Lower leg skin (tissue), 4 donors: ENCODE data around the gene PIP4K2A. TPM values are rescaled to one million over a fixed set of nuclear protein-coding genes. Genes with fewer than 3 reads are reported as not detected.
"Not testable (repeated sequence)": the region's sequence is repeated elsewhere in the genome, so short reads cannot be mapped to it uniquely, and the experiment has no call there.

ENCODE experiments used
- DNase-seq, 2 donors: peaks; one replicate each; pipeline ENCODE4 v3.0.0-alpha.2; 2019; ENCODE audit warnings: low spot score in 2 of 2
- H3K4me3 ChIP-seq: fragments of 200-600 bp; sonication (generic); 2 replicates; pipeline ENCODE4 v1.5.1; 2017; ENCODE audit warnings: mild to moderate bottlenecking, low read depth; ENCODE audit not compliant: poor library complexity, severe bottlenecking
- POLR2A ChIP-seq, 2 donors: fragments of 450-650 bp; IDR thresholded peaks; one replicate each; pipeline ENCODE4 v1.6.1; 2016 to 2017; ENCODE audit warnings: antibody characterized with exemption in 2 of 2, mild to moderate bottlenecking in 1 of 2, moderate library complexity in 1 of 2
- WGBS, 2 donors: methylation state at CpG; one replicate each; pipeline ENCODE4 v1.1.5; 2018; 5-methylcytosine and 5-hydroxymethylcytosine counted together
- intact Hi-C: fragments of 100-400 bp; cut with DNase I; formaldehyde crosslinking; loops from one replicate; pipeline ENCODE4 v1.15.0; 2023; ENCODE audit warnings: low total_unique reads
- total RNA-seq, 4 donors: library from RNA; depleted of rRNA; stranded (reverse); fragments of >200 nt; gene quantifications; one replicate each; pipeline ENCODE4 v1.1.0, GENCODE V29; 2016
- TF ChIP-seq, protein P1 (sequence below), 3 donors: fragments of 450-650 bp; IDR thresholded peaks; one replicate each; pipeline ENCODE4 v1.5.1; 2016; ENCODE audit warnings: antibody characterized with exemption in 3 of 3, mild to moderate bottlenecking in 3 of 3, moderate library complexity in 2 of 3

PIP4K2A gene
- total RNA-seq, 4 donors from 2014 or later: 2.3 to 12.4 (median 6.6) TPM

DNA sequence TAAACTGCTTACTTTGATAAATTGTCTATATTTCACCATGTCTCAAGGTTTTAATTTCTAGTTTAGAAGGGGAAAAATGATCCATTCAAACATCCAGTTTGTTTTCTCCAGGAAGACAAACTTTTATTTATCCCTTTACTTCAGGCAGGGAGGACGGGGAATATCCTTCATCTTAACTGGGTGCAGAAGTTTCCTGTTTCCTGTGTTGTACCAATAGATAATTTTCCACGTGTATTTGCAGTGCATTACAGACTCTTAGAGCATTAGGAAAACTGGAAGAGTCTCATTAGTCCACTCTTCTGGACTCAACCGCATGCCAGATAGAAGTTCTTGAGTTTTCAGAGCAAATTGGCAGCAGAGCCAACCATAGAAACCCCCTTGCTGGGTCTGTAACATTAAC, 39.4 kb upstream of the PIP4K2A start:
- WGBS, 2 donors: 50 to 52% methylated on average over 3 of the region's 3 CpGs
- intact Hi-C loops: no loop called here
- TF ChIP-seq, protein P1, sequence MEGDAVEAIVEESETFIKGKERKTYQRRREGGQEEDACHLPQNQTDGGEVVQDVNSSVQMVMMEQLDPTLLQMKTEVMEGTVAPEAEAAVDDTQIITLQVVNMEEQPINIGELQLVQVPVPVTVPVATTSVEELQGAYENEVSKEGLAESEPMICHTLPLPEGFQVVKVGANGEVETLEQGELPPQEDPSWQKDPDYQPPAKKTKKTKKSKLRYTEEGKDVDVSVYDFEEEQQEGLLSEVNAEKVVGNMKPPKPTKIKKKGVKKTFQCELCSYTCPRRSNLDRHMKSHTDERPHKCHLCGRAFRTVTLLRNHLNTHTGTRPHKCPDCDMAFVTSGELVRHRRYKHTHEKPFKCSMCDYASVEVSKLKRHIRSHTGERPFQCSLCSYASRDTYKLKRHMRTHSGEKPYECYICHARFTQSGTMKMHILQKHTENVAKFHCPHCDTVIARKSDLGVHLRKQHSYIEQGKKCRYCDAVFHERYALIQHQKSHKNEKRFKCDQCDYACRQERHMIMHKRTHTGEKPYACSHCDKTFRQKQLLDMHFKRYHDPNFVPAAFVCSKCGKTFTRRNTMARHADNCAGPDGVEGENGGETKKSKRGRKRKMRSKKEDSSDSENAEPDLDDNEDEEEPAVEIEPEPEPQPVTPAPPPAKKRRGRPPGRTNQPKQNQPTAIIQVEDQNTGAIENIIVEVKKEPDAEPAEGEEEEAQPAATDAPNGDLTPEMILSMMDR (IDR thresholded peaks at IDR 0.05): no peak
- TF ChIP-seq POLR2A (IDR thresholded peaks at IDR 0.05): no peak
- H3K4me3 ChIP-seq: no peak overlapping the region
- DNase-seq: no peak

DNA sequence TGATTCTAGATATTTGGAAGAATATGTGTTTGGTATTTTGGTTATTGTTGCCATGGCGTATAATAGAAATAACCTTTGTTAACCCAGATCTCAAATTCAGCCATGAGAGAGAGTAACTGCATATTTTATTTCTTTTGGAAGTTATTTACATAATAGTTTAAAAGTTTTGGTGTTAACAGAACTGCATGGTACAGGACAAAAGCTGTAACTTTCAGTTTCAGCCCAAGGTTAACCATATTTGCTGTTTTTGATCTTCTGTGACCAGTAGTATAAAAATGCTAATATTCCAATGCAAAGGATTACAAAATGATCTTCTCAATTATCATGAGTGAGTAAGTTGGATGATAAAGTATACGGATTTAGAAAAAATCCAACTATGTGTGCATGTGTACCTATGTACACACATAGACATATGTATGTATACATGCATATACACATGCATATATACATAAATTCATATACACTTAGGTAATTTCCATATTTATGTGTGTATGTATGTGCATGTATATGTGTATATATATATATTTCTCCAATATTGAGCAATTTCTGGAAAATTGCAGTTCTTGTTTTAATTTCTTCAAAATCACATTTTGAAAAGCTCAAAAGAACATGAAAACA, 38.0 kb upstream of the PIP4K2A start:
- WGBS, 2 donors: 76 to 82% methylated on average over 2 of the region's 2 CpGs
- no peak overlapping the region for H3K4me3 ChIP-seq
- no peak for DNase-seq
- intact Hi-C loops: no loop called here
- TF ChIP-seq POLR2A (IDR thresholded peaks at IDR 0.05): no peak
- TF ChIP-seq, protein P1 (IDR thresholded peaks at IDR 0.05): no peak

DNA sequence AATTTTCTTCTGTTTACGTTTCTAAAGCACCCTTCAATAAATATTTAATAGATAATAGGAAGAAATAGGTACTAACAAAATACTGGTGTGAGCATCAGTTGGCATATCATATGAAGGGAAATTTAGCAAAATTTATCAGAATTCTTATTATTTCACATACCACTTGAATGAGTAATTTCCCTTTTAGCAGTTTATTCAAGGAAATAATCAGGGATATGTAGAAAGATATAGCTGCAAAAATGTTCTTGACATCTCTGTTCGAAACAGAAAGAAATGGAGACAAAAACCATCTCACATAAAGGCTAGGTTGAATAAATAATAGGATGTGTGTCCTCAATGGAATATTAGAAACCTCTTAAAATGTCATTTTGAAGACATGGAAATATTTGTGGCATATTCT, 35.8 kb upstream of the PIP4K2A start:
- DNase-seq: no peak
- intact Hi-C loops: no loop called here
- no peak overlapping the region for H3K4me3 ChIP-seq
- WGBS, 2 donors: 89 to 92% methylated on average over 2 of the region's 2 CpGs
- TF ChIP-seq, protein P1 (IDR thresholded peaks at IDR 0.05): no peak
- TF ChIP-seq POLR2A (IDR thresholded peaks at IDR 0.05): no peak

DNA sequence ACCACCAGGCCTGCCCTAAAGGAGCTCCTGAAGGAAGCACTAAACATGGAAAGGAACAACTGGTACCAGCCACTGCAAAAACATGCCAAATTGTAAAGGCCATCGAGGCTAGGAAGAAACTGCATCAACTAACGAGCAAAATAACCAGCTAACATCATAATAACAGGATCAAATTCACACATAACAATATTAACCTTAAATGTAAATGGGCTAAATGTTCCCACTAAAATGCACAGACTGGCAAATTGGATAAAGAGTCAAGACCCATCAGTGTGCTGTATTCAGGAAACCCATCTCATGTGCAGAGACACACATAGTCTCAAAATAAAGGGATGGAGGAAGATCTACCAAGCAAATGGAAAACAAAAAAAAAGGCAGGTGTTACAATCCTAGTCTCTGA, 30.5 kb upstream of the PIP4K2A start:
- WGBS, 2 donors: 79 to 94% methylated on average over 2 of the region's 2 CpGs
- DNase-seq, intact Hi-C loops, H3K4me3 ChIP-seq: not testable (repeated sequence)

DNA sequence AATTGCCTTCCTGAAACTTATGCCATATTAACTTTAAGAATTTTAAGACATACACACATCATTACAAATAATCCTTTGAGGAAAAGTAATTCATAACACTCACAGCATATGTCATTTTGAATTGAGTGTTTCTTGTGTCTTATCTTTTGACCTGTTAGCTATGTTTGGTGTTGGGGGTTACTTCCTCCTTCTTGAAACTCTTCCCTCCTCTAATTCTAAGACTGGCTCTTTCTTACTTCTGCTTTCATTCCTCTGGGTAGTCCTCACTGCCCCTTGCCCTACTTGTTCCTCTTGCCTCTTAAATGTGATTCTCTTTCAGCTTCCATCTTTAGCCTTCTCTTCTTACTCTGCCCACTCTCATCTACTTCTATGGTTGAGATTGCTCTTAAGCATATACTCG, 28.3 kb upstream of the PIP4K2A start:
- DNase-seq: no peak
- H3K4me3 ChIP-seq: no peak overlapping the region
- intact Hi-C loops: no loop called here
- no peak for TF ChIP-seq POLR2A (IDR thresholded peaks at IDR 0.05)
- TF ChIP-seq, protein P1 (IDR thresholded peaks at IDR 0.05): no peak
- WGBS, 2 donors: 89 to 91% methylated on average over 1 of the region's 1 CpG

DNA sequence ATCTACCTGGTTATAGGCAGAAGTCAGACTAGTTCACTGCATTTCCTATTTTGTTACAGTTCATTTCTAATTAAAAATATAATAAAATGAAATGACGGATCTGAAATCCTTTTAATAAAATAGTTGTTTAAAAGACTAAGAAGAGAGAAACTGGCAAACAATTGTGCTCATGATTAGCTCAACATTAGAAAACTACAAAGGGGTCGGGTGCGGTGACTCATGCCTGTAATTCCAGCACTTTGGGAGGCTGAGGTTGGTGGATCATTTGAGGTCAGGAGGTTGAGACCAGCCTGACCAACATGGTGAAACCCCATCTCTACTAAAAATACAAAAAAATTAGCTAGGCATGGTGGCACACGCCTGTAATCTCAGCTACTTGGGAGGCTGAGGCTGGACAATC, 27.3 kb upstream of the PIP4K2A start:
- intact Hi-C loops: not testable (repeated sequence)

DNA sequence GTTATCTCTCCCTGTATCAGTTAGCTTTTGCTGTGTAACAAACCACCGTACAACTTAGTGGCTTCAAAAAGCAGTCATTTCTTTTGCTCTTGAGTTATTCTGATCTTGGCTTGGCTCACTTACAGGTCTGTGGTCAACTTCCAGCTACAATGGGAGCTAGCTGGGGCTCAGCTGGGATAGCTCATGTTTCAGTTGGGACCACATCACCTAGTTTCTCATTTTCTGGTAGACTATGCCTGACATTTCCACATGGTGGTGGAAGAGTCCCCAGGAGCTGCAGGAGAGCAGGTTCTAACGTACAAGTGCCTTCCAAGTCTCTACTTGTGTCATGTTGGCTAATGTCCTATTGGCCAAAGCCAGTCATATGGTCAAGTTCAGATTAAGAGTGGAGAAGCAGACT, 25.8 kb upstream of the PIP4K2A start:
- WGBS, 2 donors: 74 to 80% methylated on average over 2 of the region's 2 CpGs
- intact Hi-C loops: no loop called here
- no peak for DNase-seq
- H3K4me3 ChIP-seq: no peak overlapping the region
- TF ChIP-seq POLR2A (IDR thresholded peaks at IDR 0.05): no peak
- TF ChIP-seq, protein P1 (IDR thresholded peaks at IDR 0.05): no peak

More for the DNA sequence above, 27.3 kb upstream of the PIP4K2A start:
- DNase-seq, H3K4me3 ChIP-seq: not testable (repeated sequence)
- WGBS, 2 donors: 84 to 88% methylated on average over 4 of the region's 4 CpGs
